ENCODE results near the gene ZNRD2.
A peak's percentile ranks its signal among the peaks of the same experiment; 100 is the strongest.

Gene ZNRD2

GRCh38 chr11:65590240-65590738 is 20.0 kb downstream of the ZNRD2 start:
- DNase-seq, result no peak

- peak; percentile 95 for DNase-seq
Observed at GRCh38 chr11:65591939-65592857, 21.9 kb downstream of the ZNRD2 start.

- DNase-seq, result no peak
Observed at GRCh38 chr11:65592858-65593517, 22.7 kb downstream of the ZNRD2 start.

- DNase-seq, result peak; percentile 73
Observed at GRCh38 chr11:65593518-65594414, 23.5 kb downstream of the ZNRD2 start.

GRCh38 chr11:65595131-65595530 is 24.9 kb downstream of the ZNRD2 start:
- DNase-seq, result no peak

- DNase-seq, result no peak
Observed at GRCh38 chr11:65595543-65596281, 25.4 kb downstream of the ZNRD2 start, which contains the start of gene KCNK7. Gene KCNK7 (minus strand): TSS chr11:65595800. CDS start chr11:65595772, 28 bp downstream.

GRCh38 chr11:65596520-65596919 is 26.2 kb downstream of the ZNRD2 start:
- DNase-seq, result no peak

GRCh38 chr11:65598258-65598699 is 28.0 kb downstream of the ZNRD2 start:
- DNase-seq, result no peak

- no peak for DNase-seq
Observed at GRCh38 chr11:65599216-65599954, 29.1 kb downstream of the ZNRD2 start.

- DNase-seq, result no peak
Observed at GRCh38 chr11:65599955-65600246, 29.6 kb downstream of the ZNRD2 start.

- no peak for DNase-seq
Observed at GRCh38 chr11:65604258-65604657, 34.0 kb downstream of the ZNRD2 start.

GRCh38 chr11:65606876-65607613 is 36.8 kb downstream of the ZNRD2 start:
- DNase-seq, result peak; percentile 99

GRCh38 chr11:65607614-65608426 is 37.5 kb downstream of the ZNRD2 start:
- no peak for DNase-seq

- DNase-seq, result no peak
Observed at GRCh38 chr11:65609229-65609628, 39.0 kb downstream of the ZNRD2 start.

GRCh38 chr11:65609665-65610064 is 39.4 kb downstream of the ZNRD2 start:
- DNase-seq, result no peak

GRCh38 chr11:65610404-65610803 is 40.1 kb downstream of the ZNRD2 start:
- no peak for DNase-seq

- DNase-seq, result no peak
Observed at GRCh38 chr11:65611028-65611757, 40.9 kb downstream of the ZNRD2 start.

- no peak for DNase-seq
Observed at GRCh38 chr11:65611758-65612603, 41.7 kb downstream of the ZNRD2 start.

Data from islet precursor cell (in vitro differentiated cells).